ENCODE measurements around the gene CPM. TPM values are rescaled to one million over a fixed set of nuclear protein-coding genes. Genes with fewer than 3 reads are reported as not detected.

The CPM gene
- total and polyA plus RNA-seq, 2 donors (not counting 3 experiments of a cell fraction or from before 2014, with no cell fraction given) = not detected

- Histone ChIP-seq H3K27ac (ENCODE audit: insufficient read depth, low read depth, low read length) (no peak overlapping the region), H2AFZ (ENCODE audit: low read depth, low read length) (no peak overlapping the region), H3K79me2 (ENCODE audit: control insufficient read depth, insufficient read depth, low read length) (no peaks in the 10 kb centered on the region), H3K4me1 (ENCODE audit: control insufficient read depth, extremely low read depth, insufficient read depth, low read length) (no peaks in the 10 kb centered on the region), H3K4me2 (ENCODE audit: insufficient read depth, low read length) (no peak overlapping the region), H3K9me3 (replicated peaks; ENCODE audit: control insufficient read depth, insufficient read depth, low read length) (no peaks in the 10 kb centered on the region), H3K9ac (replicated peaks; ENCODE audit: extremely low read depth, insufficient read depth, low read length) (no peak overlapping the region), H3K4me3 (replicated peaks in 1 of 3; ENCODE audit: insufficient read depth in 1 of 3, low read depth in 1 of 3, low read length in 3 of 3) (no peak overlapping the region), H3K9me1 (replicated peaks; ENCODE audit: control insufficient read depth, extremely low read depth, insufficient read depth, low read length) (no peaks in the 10 kb centered on the region), H3K36me3 (ENCODE audit: control insufficient read depth in 2 of 2, extremely low read depth in 1 of 2, insufficient read depth in 2 of 2, low read length in 2 of 2) (peaks cover 4 to 9% of the 10 kb centered on the region in 2 experiments), H3K27me3 (ENCODE audit: control insufficient read depth in 2 of 2, insufficient read depth in 2 of 2, low read length in 2 of 2) (no peaks in the 10 kb centered on the region), H4K20me1 (replicated peaks; ENCODE audit: control insufficient read depth, extremely low read depth, insufficient read depth, low read length) (peaks cover 7% of the 10 kb centered on the region)
- intact Hi-C loops (cut with micrococcal nuclease) (no loop called here), dilution Hi-C loops (cut with MboI; ENCODE audit: extremely low pct_ligation_motif_present, low sequenced_read_pairs) (no loop called here)
- ChIA-PET CTCF (no interaction called here), POLR2A (no interaction called here)
- FAIRE-seq (no peak), DNase-seq (ENCODE audit: low read depth, low spot score) (no peak)
- TF ChIP-seq POLR2AphosphoS5 (IDR thresholded peaks at IDR 0.05; ENCODE audit: insufficient read depth, low read depth, low read length) (no peak), MYC (IDR thresholded peaks at IDR 0.05; ENCODE audit: low read depth, low read length) (no peak), EZH2 (IDR thresholded peaks at IDR 0.05; ENCODE audit: borderline replicate concordance, low read depth, low read length, severe bottlenecking) (no peak), FOS (IDR thresholded peaks at IDR 0.05; ENCODE audit: borderline replicate concordance, insufficient read depth, low read length) (no peak), GATA2 (IDR thresholded peaks at IDR 0.05; ENCODE audit: insufficient read depth, insufficient read length, low read depth, low read length) (no peak), POLR2A (IDR thresholded peaks at IDR 0.05; ENCODE audit: low read depth, low read length) (no peak), JUN (IDR thresholded peaks at IDR 0.05; ENCODE audit: borderline replicate concordance, insufficient read depth, insufficient read length, low read depth) (no peak), CTCF (IDR thresholded peaks at IDR 0.05; ENCODE audit: extremely low read depth in 1 of 2, insufficient read depth in 1 of 2, low read depth in 1 of 2, low read length in 2 of 2) (no peak), MAX (IDR thresholded peaks at IDR 0.05; ENCODE audit: insufficient read depth, insufficient read length) (no peak)
- no TSS peak for BruUV-seq (replicated peaks)
Measured at GRCh38 chr12:68846811-68847210, 86.2 kb downstream of the CPM start.
